Colonic mucosa (tissue), 4 donors: ENCODE data around the gene RAPGEF5. TPM values are rescaled to one million over a fixed set of nuclear protein-coding genes. Genes with fewer than 3 reads are reported as not detected.

Experiments used
- DNase-seq: peaks from one replicate; pipeline ENCODE4 v3.0.0-alpha.2; 2020
- H3K27ac ChIP-seq: fragments of 200-600 bp; one replicate; pipeline ENCODE4 v1.8.0; 2021
- H3K27me3 ChIP-seq: fragments of 200-600 bp; one replicate; pipeline ENCODE4 v1.8.0; 2021
- H3K36me3 ChIP-seq: fragments of 200-600 bp; one replicate; pipeline ENCODE4 v1.8.0; 2021
- H3K4me1 ChIP-seq: fragments of 200-600 bp; one replicate; pipeline ENCODE4 v1.8.0; 2021; ENCODE audit warnings: mild to moderate bottlenecking
- H3K4me3 ChIP-seq: fragments of 200-600 bp; one replicate; pipeline ENCODE4 v1.8.0; 2021
- H3K9ac ChIP-seq, 2 donors: one replicate each; pipeline ENCODE4 v1.7.0; 2013; ENCODE audit warnings: control low read depth in 2 of 2, low read depth in 2 of 2, low read length in 2 of 2
- H3K9me3 ChIP-seq: fragments of 200-600 bp; one replicate; pipeline ENCODE4 v1.8.0; 2021
- intact Hi-C: fragments of 100-400 bp; cut with DNase I; formaldehyde crosslinking; loops from one replicate; pipeline ENCODE4 v1.14.1; 2022
- total RNA-seq, 2 donors: library from RNA; stranded (reverse); fragmentation: NEBNext Ultra II Directional in 1 of 2; extraction: Animal tissue kit (Norgen Biotek cat#: 25700) in 1 of 2; gene quantifications; one replicate each; pipeline ENCODE4 v1.2.1, GENCODE V29; 2021
- TF ChIP-seq, protein P1 (sequence below): fragments of 200-600 bp; IDR thresholded peaks from one replicate; pipeline ENCODE4 v1.8.0; 2022; ENCODE audit warnings: antibody characterized with exemption, mild to moderate bottlenecking
- donor health status: healthy.
- donor health status: DM: no; HTN: no; CAD: no.
- donor health status: DM: no; HTN: no; CAD: no.

The RAPGEF5 gene
- total RNA-seq, 2 donors from 2014 or later: 39.9 to 42.2 TPM

- H3K27ac ChIP-seq: no peak overlapping the region
- no peaks in the 10 kb centered on the region for H3K36me3 ChIP-seq
- TF ChIP-seq, protein P1, sequence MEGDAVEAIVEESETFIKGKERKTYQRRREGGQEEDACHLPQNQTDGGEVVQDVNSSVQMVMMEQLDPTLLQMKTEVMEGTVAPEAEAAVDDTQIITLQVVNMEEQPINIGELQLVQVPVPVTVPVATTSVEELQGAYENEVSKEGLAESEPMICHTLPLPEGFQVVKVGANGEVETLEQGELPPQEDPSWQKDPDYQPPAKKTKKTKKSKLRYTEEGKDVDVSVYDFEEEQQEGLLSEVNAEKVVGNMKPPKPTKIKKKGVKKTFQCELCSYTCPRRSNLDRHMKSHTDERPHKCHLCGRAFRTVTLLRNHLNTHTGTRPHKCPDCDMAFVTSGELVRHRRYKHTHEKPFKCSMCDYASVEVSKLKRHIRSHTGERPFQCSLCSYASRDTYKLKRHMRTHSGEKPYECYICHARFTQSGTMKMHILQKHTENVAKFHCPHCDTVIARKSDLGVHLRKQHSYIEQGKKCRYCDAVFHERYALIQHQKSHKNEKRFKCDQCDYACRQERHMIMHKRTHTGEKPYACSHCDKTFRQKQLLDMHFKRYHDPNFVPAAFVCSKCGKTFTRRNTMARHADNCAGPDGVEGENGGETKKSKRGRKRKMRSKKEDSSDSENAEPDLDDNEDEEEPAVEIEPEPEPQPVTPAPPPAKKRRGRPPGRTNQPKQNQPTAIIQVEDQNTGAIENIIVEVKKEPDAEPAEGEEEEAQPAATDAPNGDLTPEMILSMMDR: no peak
- H3K4me1 ChIP-seq: no peaks in the 10 kb centered on the region
- no peaks in the 10 kb centered on the region for H3K27me3 ChIP-seq
- no peak overlapping the region for H3K9ac ChIP-seq
- no peak for DNase-seq
- intact Hi-C loops: no loop called here
- no peak overlapping the region for H3K4me3 ChIP-seq
- no peaks in the 10 kb centered on the region for H3K9me3 ChIP-seq
These were observed 30.6 kb upstream of the RAPGEF5 start for GRCh38 chr7:22387583-22387982.

DNA sequence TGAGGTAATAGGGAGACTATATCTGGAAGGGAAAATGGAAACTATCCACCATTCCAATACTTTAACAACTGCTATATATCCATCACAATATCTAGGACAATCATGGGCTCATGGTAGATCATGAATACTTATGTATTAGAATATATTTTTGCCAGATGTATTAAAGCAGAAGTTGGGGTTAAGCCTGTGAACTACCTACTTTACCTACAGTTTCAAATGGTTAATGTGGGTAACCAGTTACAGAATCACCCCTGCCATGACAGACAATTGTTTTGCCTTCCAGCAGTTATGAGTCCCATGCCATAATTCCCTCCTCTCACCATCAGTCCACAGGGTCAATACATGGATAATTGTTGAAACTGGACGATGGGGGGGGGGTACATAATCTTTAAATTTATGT is 29.9 kb upstream of the RAPGEF5 start:
- TF ChIP-seq, protein P1: no peak
- H3K4me3 ChIP-seq: no peak overlapping the region

DNA sequence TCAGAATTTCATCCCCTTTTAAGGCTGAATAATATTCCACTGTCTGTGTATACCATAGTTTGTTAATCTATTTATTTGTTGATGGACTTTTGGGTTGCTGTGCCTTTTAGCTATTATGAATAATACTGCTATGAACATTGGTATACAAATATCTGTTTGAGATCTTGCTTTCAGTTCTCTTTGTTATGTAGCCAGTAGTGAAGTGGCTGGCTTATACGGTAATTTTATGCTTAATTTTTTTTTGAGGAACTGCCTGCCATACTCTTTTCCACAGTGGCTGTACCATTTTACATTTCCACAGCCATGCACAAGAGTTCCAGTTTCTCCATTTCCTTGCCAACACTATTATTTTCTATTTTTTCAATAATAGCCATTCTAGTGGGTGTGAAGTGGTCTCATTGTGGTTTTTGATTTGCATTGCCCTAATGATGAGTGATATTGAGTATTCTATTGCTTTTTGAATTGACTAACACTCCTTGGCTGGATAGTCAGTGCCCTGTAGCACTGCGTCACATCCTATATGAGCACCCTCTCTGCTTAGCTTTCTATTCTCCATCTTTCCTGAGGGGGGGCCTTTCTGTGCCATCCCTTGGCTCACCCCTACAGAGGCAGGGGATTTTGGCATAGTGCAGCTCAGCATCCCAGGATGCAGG is 29.4 kb upstream of the RAPGEF5 start:
- DNase-seq: no peak
- Histone ChIP-seq H3K9ac (no peak overlapping the region), H3K4me1 (no peaks in the 10 kb centered on the region), H3K27me3 (no peaks in the 10 kb centered on the region), H3K27ac (no peak overlapping the region), H3K36me3 (no peaks in the 10 kb centered on the region), H3K9me3 (no peaks in the 10 kb centered on the region), H3K4me3 (no peak overlapping the region)
- intact Hi-C loops: no loop called here
- TF ChIP-seq, protein P1: no peak

More for the DNA sequence above, 29.9 kb upstream of the RAPGEF5 start:
- no peaks in the 10 kb centered on the region for H3K9me3 ChIP-seq
- no peak for DNase-seq
- H3K9ac ChIP-seq: no peak overlapping the region
- no peak overlapping the region for H3K27ac ChIP-seq
- no peaks in the 10 kb centered on the region for H3K27me3 ChIP-seq
- no peaks in the 10 kb centered on the region for H3K4me1 ChIP-seq
- intact Hi-C loops: no loop called here
- no peaks in the 10 kb centered on the region for H3K36me3 ChIP-seq

GRCh38 chr7:22385326-22385725 is 28.4 kb upstream of the RAPGEF5 start:
- no peaks in the 10 kb centered on the region for H3K4me1 ChIP-seq
- no peaks in the 10 kb centered on the region for H3K9me3 ChIP-seq
- H3K27ac ChIP-seq: no peak overlapping the region
- H3K4me3 ChIP-seq: no peak overlapping the region
- DNase-seq: no peak
- no peaks in the 10 kb centered on the region for H3K36me3 ChIP-seq
- no peak overlapping the region for H3K9ac ChIP-seq
- H3K27me3 ChIP-seq: no peaks in the 10 kb centered on the region
- intact Hi-C loops: no loop called here
- TF ChIP-seq, protein P1: no peak

- Histone ChIP-seq H3K9ac (no peak overlapping the region), H3K9me3 (no peaks in the 10 kb centered on the region), H3K27me3 (no peaks in the 10 kb centered on the region), H3K4me3 (no peak overlapping the region), H3K36me3 (no peaks in the 10 kb centered on the region), H3K27ac (no peak overlapping the region), H3K4me1 (no peaks in the 10 kb centered on the region)
- DNase-seq: no peak
- TF ChIP-seq, protein P1: no peak
- intact Hi-C loops: no loop called here
These were observed 23.4 kb upstream of the RAPGEF5 start for GRCh38 chr7:22380333-22380732.
